ENCODE data around the gene SCNN1B.
"Not testable (repeated sequence)": the region's sequence is repeated elsewhere in the genome, so short reads cannot be mapped to it uniquely, and the experiment has no call there.

The SCNN1B gene

GRCh38 chr16:23400447-23400846 is 98.3 kb downstream of the SCNN1B start:
- not testable (repeated sequence) for H3K79me2 ChIP-seq (ENCODE audit: control insufficient read depth, insufficient read depth, low read length, poor library complexity); H4K8ac ChIP-seq (ENCODE audit: low read depth, low read length); H3K9me3 ChIP-seq (ENCODE audit: insufficient read depth, low read depth, low read length); H2BK120ac ChIP-seq (ENCODE audit: insufficient read depth, low read length, poor library complexity); H2AK5ac ChIP-seq (ENCODE audit: low read length); H2BK12ac ChIP-seq (ENCODE audit: low read length); H4K91ac ChIP-seq (ENCODE audit: low read depth, low read length); DNase-seq; H3K27me3 ChIP-seq (ENCODE audit: insufficient read depth, low read length); H3K4me1 ChIP-seq (ENCODE audit: control insufficient read depth in 1 of 2, insufficient read depth in 2 of 2, low read length in 2 of 2); H3K27ac ChIP-seq (ENCODE audit: low read depth, low read length); H2AFZ ChIP-seq (ENCODE audit: insufficient read depth, low read length, poor library complexity); H3K4me3 ChIP-seq (ENCODE audit: low read depth, low read length); H3K4ac ChIP-seq (ENCODE audit: low read depth, low read length); H3K18ac ChIP-seq (ENCODE audit: low read length); H4K12ac ChIP-seq (ENCODE audit: low read depth, low read length); H3K9ac ChIP-seq (ENCODE audit: low read length); H2BK5ac ChIP-seq (ENCODE audit: low read depth, low read length, poor library complexity); H3K4me2 ChIP-seq (ENCODE audit: low read length); H3K79me1 ChIP-seq (ENCODE audit: low read length); H3K14ac ChIP-seq (ENCODE audit: low read length); H3K23ac ChIP-seq (ENCODE audit: low read length)
- peaks cover 24 to 35% of the 10 kb centered on the region in 2 experiments for H3K36me3 ChIP-seq (ENCODE audit: control insufficient read depth in 1 of 2, insufficient read depth in 2 of 2, low read length in 2 of 2)
- WGBS (ENCODE audit: extremely low coverage, insufficient coverage, insufficient read length) = no CpG with 5 or more reads among the region's 7 CpGs

GRCh38 chr16:23401139-23401538 is 99.0 kb downstream of the SCNN1B start:
- WGBS (ENCODE audit: extremely low coverage, insufficient coverage, insufficient read length) = no CpG with 5 or more reads among the region's 8 CpGs
- H3K23ac ChIP-seq (ENCODE audit: low read length) = no peak overlapping the region
- no peak overlapping the region for H2AFZ ChIP-seq (ENCODE audit: insufficient read depth, low read length, poor library complexity)
- no peak for DNase-seq
- no peak overlapping the region for H2BK5ac ChIP-seq (ENCODE audit: low read depth, low read length, poor library complexity)
- H3K9me3 ChIP-seq (ENCODE audit: insufficient read depth, low read depth, low read length) = no peaks in the 10 kb centered on the region
- no peak overlapping the region for H3K4me3 ChIP-seq (ENCODE audit: low read depth, low read length)
- peaks cover 26 to 33% of the 10 kb centered on the region in 2 experiments for H3K36me3 ChIP-seq (ENCODE audit: control insufficient read depth in 1 of 2, insufficient read depth in 2 of 2, low read length in 2 of 2)
- H3K9ac ChIP-seq (ENCODE audit: low read length) = no peak overlapping the region
- no peak overlapping the region for H3K18ac ChIP-seq (ENCODE audit: low read length)
- no peak overlapping the region for H2AK5ac ChIP-seq (ENCODE audit: low read length)
- no peak overlapping the region for H3K27ac ChIP-seq (ENCODE audit: low read depth, low read length)
- no peak overlapping the region for H2BK12ac ChIP-seq (ENCODE audit: low read length)
- no peak overlapping the region for H3K4me2 ChIP-seq (ENCODE audit: low read length)
- no peaks in the 10 kb centered on the region for H3K79me1 ChIP-seq (ENCODE audit: low read length)
- H3K79me2 ChIP-seq (ENCODE audit: control insufficient read depth, insufficient read depth, low read length, poor library complexity) = no peaks in the 10 kb centered on the region
- no peak overlapping the region for H4K8ac ChIP-seq (ENCODE audit: low read depth, low read length)
- H4K91ac ChIP-seq (ENCODE audit: low read depth, low read length) = no peak overlapping the region
- H3K14ac ChIP-seq (ENCODE audit: low read length) = no peak overlapping the region
- H2BK120ac ChIP-seq (ENCODE audit: insufficient read depth, low read length, poor library complexity) = no peak overlapping the region
- no peaks in the 10 kb centered on the region for H3K4me1 ChIP-seq (ENCODE audit: control insufficient read depth in 1 of 2, insufficient read depth in 2 of 2, low read length in 2 of 2)
- H3K4ac ChIP-seq (ENCODE audit: low read depth, low read length) = no peak overlapping the region
- H3K27me3 ChIP-seq (ENCODE audit: insufficient read depth, low read length) = no peaks in the 10 kb centered on the region
- H4K12ac ChIP-seq (ENCODE audit: low read depth, low read length) = no peak overlapping the region

DNA sequence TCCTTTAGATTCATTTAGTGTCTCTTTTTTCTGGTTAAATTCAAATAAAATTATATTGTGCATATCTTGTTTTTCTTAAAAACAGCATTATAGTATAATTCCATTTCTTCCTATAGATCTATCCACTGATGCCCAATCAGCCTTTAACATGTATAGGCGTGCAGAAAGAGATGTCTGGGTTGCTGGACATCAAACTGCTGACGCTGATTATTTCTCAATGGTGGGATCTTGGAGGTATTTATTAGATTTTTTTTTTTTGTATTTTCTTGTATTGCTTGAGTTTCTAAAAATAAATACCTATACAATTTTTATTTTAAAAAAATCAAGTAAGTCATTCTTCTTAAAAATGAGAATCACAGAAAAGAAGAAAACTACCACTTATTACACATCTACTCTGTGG is 100.0 kb downstream of the SCNN1B start:
- Histone ChIP-seq H2AK5ac (ENCODE audit: low read length) (no peak overlapping the region), H3K9ac (ENCODE audit: low read length) (no peak overlapping the region), H3K23ac (ENCODE audit: low read length) (no peak overlapping the region), H4K8ac (ENCODE audit: low read depth, low read length) (no peak overlapping the region), H3K4me3 (ENCODE audit: low read depth, low read length) (no peak overlapping the region), H3K9me3 (ENCODE audit: insufficient read depth, low read depth, low read length) (no peaks in the 10 kb centered on the region), H3K27me3 (ENCODE audit: insufficient read depth, low read length) (no peaks in the 10 kb centered on the region), H3K4me1 (ENCODE audit: control insufficient read depth in 1 of 2, insufficient read depth in 2 of 2, low read length in 2 of 2) (no peaks in the 10 kb centered on the region), H3K14ac (ENCODE audit: low read length) (no peak overlapping the region), H4K91ac (ENCODE audit: low read depth, low read length) (no peak overlapping the region), H3K4me2 (ENCODE audit: low read length) (no peak overlapping the region), H2BK12ac (ENCODE audit: low read length) (no peak overlapping the region), H3K36me3 (ENCODE audit: control insufficient read depth in 1 of 2, insufficient read depth in 2 of 2, low read length in 2 of 2) (peaks cover 30 to 35% of the 10 kb centered on the region in 2 experiments), H3K79me2 (ENCODE audit: control insufficient read depth, insufficient read depth, low read length, poor library complexity) (no peaks in the 10 kb centered on the region), H4K12ac (ENCODE audit: low read depth, low read length) (no peak overlapping the region), H2AFZ (ENCODE audit: insufficient read depth, low read length, poor library complexity) (no peak overlapping the region), H3K18ac (ENCODE audit: low read length) (no peak overlapping the region), H2BK5ac (ENCODE audit: low read depth, low read length, poor library complexity) (no peak overlapping the region), H3K27ac (ENCODE audit: low read depth, low read length) (no peak overlapping the region), H2BK120ac (ENCODE audit: insufficient read depth, low read length, poor library complexity) (no peak overlapping the region), H3K79me1 (ENCODE audit: low read length) (no peaks in the 10 kb centered on the region), H3K4ac (ENCODE audit: low read depth, low read length) (no peak overlapping the region)
- DNase-seq = no peak
- WGBS (ENCODE audit: extremely low coverage, insufficient coverage, insufficient read length) = no CpG with 5 or more reads among the region's 2 CpGs

DNA sequence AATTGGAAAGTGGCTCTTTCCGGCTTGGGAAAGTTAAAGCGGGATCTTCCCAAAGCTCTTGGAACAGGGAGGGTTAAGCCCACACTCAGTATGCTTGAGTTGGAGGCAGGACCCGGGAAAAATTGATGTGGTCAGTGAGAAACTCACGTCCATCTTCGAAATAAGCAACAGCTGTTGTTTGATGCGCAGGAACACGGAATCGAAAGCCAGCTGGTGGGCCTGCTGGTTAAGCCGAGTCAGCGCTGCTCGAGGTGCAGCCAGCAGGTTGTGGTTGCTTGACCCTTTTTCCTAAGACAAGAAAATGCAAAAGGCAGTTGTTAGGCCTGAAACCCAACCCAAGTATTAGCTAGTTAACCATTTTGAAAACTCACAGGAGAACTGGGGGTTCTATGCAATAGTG is 101.4 kb downstream of the SCNN1B start:
- no peaks in the 10 kb centered on the region for H3K79me1 ChIP-seq (ENCODE audit: low read length)
- H4K12ac ChIP-seq (ENCODE audit: low read depth, low read length) = no peak overlapping the region
- H2AFZ ChIP-seq (ENCODE audit: insufficient read depth, low read length, poor library complexity) = no peak overlapping the region
- no peaks in the 10 kb centered on the region for H3K27me3 ChIP-seq (ENCODE audit: insufficient read depth, low read length)
- H4K91ac ChIP-seq (ENCODE audit: low read depth, low read length) = no peak overlapping the region
- H2BK12ac ChIP-seq (ENCODE audit: low read length) = no peak overlapping the region
- no peak overlapping the region for H3K4me3 ChIP-seq (ENCODE audit: low read depth, low read length)
- H3K36me3 ChIP-seq (ENCODE audit: control insufficient read depth in 1 of 2, insufficient read depth in 2 of 2, low read length in 2 of 2) = peaks cover 23 to 25% of the 10 kb centered on the region in 2 experiments
- no peak overlapping the region for H3K23ac ChIP-seq (ENCODE audit: low read length)
- no peak for DNase-seq
- no peak overlapping the region for H2BK5ac ChIP-seq (ENCODE audit: low read depth, low read length, poor library complexity)
- no peaks in the 10 kb centered on the region for H3K79me2 ChIP-seq (ENCODE audit: control insufficient read depth, insufficient read depth, low read length, poor library complexity)
- H2AK5ac ChIP-seq (ENCODE audit: low read length) = no peak overlapping the region
- H4K8ac ChIP-seq (ENCODE audit: low read depth, low read length) = no peak overlapping the region
- H3K4me2 ChIP-seq (ENCODE audit: low read length) = no peak overlapping the region
- H3K4ac ChIP-seq (ENCODE audit: low read depth, low read length) = no peak overlapping the region
- H3K14ac ChIP-seq (ENCODE audit: low read length) = no peak overlapping the region
- H2BK120ac ChIP-seq (ENCODE audit: insufficient read depth, low read length, poor library complexity) = no peak overlapping the region
- H3K18ac ChIP-seq (ENCODE audit: low read length) = no peak overlapping the region
- no CpG with 5 or more reads among the region's 11 CpGs for WGBS (ENCODE audit: extremely low coverage, insufficient coverage, insufficient read length)
- H3K9me3 ChIP-seq (ENCODE audit: insufficient read depth, low read depth, low read length) = peaks cover 1% of the 10 kb centered on the region
- no peak overlapping the region for H3K27ac ChIP-seq (ENCODE audit: low read depth, low read length)
- no peak overlapping the region for H3K9ac ChIP-seq (ENCODE audit: low read length)
- H3K4me1 ChIP-seq (ENCODE audit: control insufficient read depth in 1 of 2, insufficient read depth in 2 of 2, low read length in 2 of 2) = no peaks in the 10 kb centered on the region
